Measurements from ENCODE around the gene SLC5A2.

The SLC5A2 gene

DNA sequence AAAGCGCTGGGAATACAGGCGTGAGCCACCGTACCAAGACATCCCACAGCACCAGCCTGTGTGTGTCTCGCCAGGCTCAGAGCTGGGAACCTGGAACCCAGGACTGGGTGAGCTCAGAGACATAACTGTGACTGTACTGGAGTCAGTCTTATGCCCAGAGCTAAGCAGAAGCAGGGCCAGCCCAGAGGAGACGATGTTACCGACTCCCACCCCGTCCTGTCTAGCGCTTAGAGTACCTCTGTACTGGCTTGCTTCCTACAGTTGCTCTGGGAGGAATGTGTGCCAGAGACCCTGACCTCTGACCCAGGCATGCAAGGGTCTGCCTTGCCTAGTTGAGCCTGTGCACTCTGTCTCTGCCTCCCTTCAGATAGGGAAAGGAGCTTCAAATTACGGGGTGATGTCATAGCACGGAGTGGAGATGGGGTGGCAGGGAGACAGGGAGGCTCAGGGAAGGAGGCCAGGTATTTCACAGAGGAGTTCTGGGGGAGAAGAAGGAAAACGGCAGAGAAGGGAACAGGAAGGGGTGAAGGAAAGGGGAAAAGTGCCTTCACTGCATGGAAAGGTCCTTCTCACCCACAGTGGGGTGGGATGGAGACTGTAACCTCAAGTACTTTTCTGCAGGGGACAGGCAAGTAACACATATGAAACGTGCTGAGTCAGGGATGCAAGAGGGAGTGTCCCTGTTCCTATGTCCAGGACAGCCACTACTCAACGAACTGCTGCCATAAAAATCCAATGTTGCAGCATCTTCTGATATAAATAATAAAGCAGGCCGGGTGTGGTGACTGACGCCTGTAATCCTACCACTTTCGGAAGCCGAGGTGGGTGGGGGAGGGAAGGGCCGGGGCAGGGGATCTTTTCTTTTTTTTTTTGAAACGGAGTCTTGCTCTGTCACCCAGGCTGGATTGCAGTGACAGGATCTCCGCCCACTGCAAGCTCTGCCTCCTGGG, 29.4 kb upstream of the SLC5A2 start:
- Histone ChIP-seq H3K4me1 (ENCODE audit: control insufficient read depth, insufficient read depth, low read length) (peaks cover 32% of the 10 kb centered on the region), H3K9ac (ENCODE audit: low read length) (no peak overlapping the region)

DNA sequence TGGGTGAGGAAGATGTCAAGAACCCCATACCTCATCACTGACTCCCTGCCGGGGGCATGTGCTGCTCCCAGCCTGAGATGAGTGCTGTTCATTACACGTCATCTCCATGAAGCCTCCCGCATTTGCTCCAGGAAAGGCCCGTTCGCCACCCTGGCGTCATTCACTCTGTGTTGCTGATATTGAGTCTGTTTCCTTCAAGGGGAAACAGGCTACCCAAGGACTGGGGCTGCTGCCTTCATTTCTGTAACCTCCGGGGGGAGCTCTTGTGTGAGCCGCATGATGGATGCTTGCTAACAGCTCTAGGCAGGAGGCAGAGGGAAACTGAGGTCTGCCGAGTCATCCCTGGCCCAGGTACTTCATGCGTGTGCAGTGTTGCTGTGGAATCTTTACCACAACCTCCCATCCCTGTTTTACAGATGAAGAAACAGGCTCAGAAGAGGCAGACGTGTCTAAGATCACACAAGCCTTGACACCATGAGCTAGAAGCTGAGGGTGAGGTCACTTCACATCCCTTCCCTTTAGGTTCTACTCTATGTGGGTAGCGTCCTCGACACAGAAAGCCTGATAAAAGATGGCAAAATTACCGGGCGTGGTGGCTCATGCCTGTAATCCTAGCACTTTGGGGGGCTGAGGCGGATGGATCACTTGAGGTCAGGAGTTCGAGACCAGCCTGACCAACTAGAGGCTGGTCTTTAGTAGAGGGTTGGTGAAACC, 27.2 kb upstream of the SLC5A2 start:
- H3K4me1 ChIP-seq (ENCODE audit: control insufficient read depth, insufficient read depth, low read length): peaks cover 35% of the 10 kb centered on the region
- H3K9ac ChIP-seq (ENCODE audit: low read length): no peak overlapping the region
- peaks cover 2% of the 10 kb centered on the region for H3K36me3 ChIP-seq (ENCODE audit: control insufficient read depth, insufficient read depth, low read length)
- H3K4me3 ChIP-seq (ENCODE audit: low read length): no peak overlapping the region
- no peak overlapping the region for H3K27ac ChIP-seq (ENCODE audit: low read depth, low read length)
- H3K27me3 ChIP-seq (ENCODE audit: control insufficient read depth, insufficient read depth, low read length): no peaks in the 10 kb centered on the region

More for the DNA sequence above, 29.4 kb upstream of the SLC5A2 start:
- Histone ChIP-seq H3K4me3 (ENCODE audit: low read length) (no peak overlapping the region), H3K27me3 (ENCODE audit: control insufficient read depth, insufficient read depth, low read length) (no peaks in the 10 kb centered on the region), H3K27ac (ENCODE audit: low read depth, low read length) (no peak overlapping the region), H3K36me3 (ENCODE audit: control insufficient read depth, insufficient read depth, low read length) (peaks cover 2% of the 10 kb centered on the region)

DNA sequence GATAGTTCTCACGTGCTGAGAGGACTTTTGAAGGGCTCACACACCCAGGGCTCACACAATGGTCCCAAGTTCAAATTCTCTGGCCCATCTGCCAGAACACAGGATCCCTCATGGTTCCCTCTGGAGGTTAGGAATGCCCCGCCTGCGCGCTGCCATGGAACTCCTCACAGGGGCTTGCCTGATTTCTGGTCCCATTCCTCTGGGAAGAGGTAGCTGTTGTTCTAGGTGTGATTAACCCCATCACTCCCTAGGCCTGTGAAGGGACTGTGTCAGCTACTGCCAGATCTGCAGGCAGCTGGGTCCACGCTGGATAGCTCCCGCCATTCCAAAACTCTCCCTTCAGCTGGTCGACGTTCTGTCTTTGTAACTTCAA, 25.9 kb upstream of the SLC5A2 start:
- H3K27me3 ChIP-seq (ENCODE audit: control insufficient read depth, insufficient read depth, low read length): no peaks in the 10 kb centered on the region
- H3K36me3 ChIP-seq (ENCODE audit: control insufficient read depth, insufficient read depth, low read length): peaks cover 4% of the 10 kb centered on the region
- no peak overlapping the region for H3K9ac ChIP-seq (ENCODE audit: low read length)
- peak overlapping the region; percentile 28 for H3K4me3 ChIP-seq (ENCODE audit: low read length)
- no peak overlapping the region for H3K27ac ChIP-seq (ENCODE audit: low read depth, low read length)
- peaks cover 31% of the 10 kb centered on the region for H3K4me1 ChIP-seq (ENCODE audit: control insufficient read depth, insufficient read depth, low read length)

DNA sequence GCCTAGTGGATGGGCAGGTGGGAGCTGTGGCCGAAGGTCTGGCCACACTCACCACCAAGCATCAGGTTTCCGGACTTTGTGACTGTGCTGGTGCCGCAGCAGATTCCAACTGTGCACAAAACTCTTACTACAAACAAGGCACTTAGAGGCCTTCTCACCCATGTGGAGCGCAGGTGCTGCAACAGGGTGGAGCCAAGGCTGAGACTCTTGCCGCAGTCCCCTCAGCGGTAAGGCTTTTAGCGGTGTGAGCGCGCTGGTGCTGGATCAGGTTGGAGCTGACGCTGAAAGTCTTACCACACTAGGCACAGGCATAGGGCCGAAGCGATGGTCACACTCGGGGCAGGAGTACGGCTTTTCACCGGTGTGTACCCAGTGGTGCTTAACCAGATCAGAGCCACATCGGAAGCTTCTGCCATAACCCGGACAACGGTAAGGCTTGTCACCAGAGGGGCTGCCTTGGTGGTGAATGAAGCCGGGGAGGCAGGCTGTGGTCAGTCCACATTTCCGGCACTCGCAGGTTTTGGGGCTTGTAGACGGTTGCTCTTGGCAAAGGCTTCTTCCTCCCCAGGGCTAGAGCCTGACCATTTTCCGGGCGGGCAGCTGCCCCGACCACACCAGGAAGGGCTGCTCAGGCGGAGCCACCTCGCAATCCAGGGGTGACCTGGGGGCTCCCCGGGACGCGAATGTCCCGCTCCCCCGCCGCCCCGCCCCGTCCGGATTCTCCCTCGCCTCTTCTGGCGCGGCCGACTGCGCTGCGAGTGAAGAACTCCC, 24.7 kb upstream of the SLC5A2 start:
- peaks cover 27% of the 10 kb centered on the region for H3K4me1 ChIP-seq (ENCODE audit: control insufficient read depth, insufficient read depth, low read length)
- no peaks in the 10 kb centered on the region for H3K27me3 ChIP-seq (ENCODE audit: control insufficient read depth, insufficient read depth, low read length)
- H3K9ac ChIP-seq (ENCODE audit: low read length): peak overlapping the region; percentile 77
- H3K27ac ChIP-seq (ENCODE audit: low read depth, low read length): peak overlapping the region; percentile 100
- peak overlapping the region; percentile 82 for H3K4me3 ChIP-seq (ENCODE audit: low read length)
- H3K36me3 ChIP-seq (ENCODE audit: control insufficient read depth, insufficient read depth, low read length): peaks cover 13% of the 10 kb centered on the region

DNA sequence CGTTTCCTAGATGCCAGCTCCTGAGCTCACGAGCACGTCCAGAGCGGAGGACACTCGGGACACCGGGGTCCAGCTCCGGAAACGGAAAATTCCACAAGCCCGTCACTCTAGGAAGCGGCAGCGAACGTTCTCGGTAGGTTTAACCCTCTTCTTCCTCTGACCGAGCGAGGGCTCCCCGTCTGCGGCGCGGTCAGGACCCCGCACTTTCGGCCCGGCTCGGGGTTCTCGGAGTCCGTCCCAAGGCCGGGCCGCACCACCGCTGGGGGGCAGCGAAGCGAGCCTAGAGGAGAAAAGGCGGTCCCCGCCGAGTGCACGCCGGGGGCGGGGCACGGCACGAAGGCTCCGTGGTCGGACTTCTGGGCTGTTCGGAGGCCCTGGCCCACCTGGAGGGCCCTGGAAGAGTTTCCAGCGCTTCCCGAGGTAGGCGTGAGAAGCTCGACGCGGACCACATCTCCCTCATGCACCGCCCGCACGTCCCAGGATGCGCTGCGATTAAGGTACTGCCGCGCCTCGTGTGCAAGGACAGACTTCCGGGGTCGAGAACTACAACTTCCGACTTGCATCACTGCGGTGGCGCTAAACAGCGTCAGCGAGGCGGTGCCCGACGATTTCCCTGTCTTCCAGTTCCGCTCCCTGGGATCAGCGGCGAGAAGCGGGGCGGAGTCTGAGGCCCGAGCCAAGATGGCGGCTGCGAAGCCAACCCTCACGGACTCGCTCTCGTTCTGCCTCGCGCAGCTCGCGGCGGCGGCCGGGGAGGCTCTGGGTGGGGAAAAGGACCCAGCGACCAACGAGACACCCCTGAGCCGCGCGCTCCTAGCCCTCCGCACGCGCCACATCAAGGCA, 23.9 kb upstream of the SLC5A2 start, which contains the start of gene ARMC5:
Gene ARMC5 (plus strand): TSS at position 658 of the 843 bp plus-strand sequence. CDS start 24 bp downstream, at position 682.
- Histone ChIP-seq H3K4me1 (ENCODE audit: control insufficient read depth, insufficient read depth, low read length) (peaks cover 23% of the 10 kb centered on the region), H3K27ac (ENCODE audit: low read depth, low read length) (peak within 1 kb of the TSS; percentile 100), H3K4me3 (ENCODE audit: low read length) (peak within 1 kb of the TSS; percentile 82), H3K9ac (ENCODE audit: low read length) (peak within 1 kb of the TSS; percentile 97), H3K36me3 (ENCODE audit: control insufficient read depth, insufficient read depth, low read length) (peaks cover 13% of the 10 kb centered on the region), H3K27me3 (ENCODE audit: control insufficient read depth, insufficient read depth, low read length) (no peaks in the 10 kb centered on the region)

DNA sequence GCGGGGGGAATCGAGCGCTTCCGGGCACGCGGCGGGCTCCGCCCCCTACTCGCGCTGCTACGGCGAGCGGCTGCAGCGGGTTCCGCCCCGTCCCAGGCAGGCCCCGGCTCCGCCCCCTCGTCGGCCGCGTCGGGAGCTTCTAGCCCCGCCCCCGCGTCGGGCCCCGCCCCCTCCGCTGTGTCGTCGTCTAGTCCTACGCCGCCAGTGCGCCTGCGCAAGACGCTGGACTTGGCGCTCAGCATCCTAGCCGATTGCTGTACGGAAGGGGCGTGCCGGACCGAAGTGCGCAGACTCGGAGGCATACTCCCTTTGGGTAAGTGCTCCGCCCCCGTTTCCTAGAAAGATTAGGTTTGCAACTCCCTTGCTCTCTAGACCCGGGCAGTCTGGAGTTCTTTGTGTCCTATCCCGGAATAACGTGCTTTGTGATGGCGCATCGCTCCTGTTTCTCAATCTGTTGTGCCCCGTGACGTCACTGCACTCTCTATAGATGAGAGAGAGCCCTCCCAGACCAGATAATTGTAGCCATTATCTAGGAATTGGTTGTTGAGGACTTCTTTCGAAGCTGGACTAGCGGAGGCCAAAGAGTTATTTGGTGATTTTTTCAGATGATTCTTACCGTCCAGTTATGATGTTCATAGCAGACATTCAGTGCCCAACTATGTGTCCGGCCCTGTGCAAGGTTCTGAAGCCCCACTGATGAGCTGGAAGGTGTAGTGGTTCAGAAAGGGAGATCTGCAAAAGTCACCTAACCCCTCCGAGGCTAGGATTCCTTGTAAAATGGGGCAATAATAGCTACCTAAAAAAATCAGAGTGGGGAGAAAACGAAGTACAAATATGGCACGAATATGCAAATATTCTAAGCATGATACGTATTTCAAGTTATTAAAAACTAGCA, 23.0 kb upstream of the SLC5A2 start:
- Histone ChIP-seq H3K9ac (ENCODE audit: low read length) (peak overlapping the region; percentile 97), H3K27me3 (ENCODE audit: control insufficient read depth, insufficient read depth, low read length) (no peaks in the 10 kb centered on the region), H3K4me3 (ENCODE audit: low read length) (peak overlapping the region; percentile 82), H3K4me1 (ENCODE audit: control insufficient read depth, insufficient read depth, low read length) (peaks cover 23% of the 10 kb centered on the region), H3K27ac (ENCODE audit: low read depth, low read length) (peak overlapping the region; percentile 100), H3K36me3 (ENCODE audit: control insufficient read depth, insufficient read depth, low read length) (peaks cover 18% of the 10 kb centered on the region)

DNA sequence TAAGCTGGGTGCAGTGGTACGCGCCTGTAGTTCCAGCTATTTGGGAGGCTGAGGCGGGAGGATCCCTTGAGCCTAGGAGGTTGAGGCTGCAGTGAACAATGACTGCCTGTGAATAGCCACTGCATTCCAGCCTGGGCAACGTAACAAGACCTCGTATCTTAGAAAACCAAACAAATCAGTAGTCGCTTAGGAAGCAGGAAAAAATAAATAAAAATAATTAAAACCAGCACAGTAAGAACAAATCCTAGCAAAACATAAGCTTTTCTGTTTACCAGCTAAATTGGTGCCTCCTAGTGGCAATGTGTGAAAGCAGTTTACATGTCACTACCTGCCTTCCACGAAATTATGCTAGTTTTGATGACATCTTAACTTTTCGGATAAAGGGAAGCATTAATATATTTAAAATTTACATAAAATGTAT, 22.3 kb upstream of the SLC5A2 start:
- peak overlapping the region; percentile 69 for H3K27ac ChIP-seq (ENCODE audit: low read depth, low read length)

DNA sequence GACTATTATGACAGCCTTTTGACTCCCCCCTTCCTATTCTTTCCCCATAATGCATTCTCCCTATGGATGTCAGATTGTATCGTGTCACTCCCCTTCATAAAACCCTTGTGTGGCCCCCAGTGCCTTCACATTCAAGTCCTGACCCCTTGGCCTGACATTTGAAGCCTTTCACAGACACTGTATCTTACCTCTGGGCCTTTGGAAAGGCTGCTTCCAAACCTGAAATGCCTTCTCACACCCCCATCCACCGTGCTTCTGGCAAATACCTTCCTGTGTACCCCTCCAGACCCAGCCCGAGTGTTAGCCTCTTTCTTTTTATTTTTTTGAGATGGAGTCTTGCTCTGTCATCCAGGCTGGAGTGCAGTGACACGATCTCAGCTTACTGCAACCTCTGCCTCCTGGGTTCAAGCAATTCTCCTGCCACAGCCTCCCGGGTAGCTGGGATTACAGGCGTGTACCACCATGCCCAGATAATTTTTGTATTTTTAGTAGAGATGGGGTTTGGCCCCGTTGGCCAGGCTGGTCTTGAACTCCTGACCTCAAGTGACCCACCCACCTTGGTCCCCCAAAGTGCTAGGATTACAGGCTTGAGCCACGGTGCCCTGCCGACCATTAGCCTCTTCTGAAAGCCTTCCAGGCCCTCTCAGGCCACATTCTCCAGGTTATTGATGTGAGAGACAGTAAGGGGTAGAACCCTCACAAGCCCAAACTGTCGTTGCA, 21.6 kb upstream of the SLC5A2 start:
- Histone ChIP-seq H3K4me3 (ENCODE audit: low read length) (no peak overlapping the region), H3K9ac (ENCODE audit: low read length) (no peak overlapping the region), H3K27me3 (ENCODE audit: control insufficient read depth, insufficient read depth, low read length) (no peaks in the 10 kb centered on the region), H3K4me1 (ENCODE audit: control insufficient read depth, insufficient read depth, low read length) (peaks cover 22% of the 10 kb centered on the region), H3K27ac (ENCODE audit: low read depth, low read length) (no peak overlapping the region), H3K36me3 (ENCODE audit: control insufficient read depth, insufficient read depth, low read length) (peaks cover 23% of the 10 kb centered on the region)

More for the DNA sequence above, 22.3 kb upstream of the SLC5A2 start:
- no peaks in the 10 kb centered on the region for H3K27me3 ChIP-seq (ENCODE audit: control insufficient read depth, insufficient read depth, low read length)
- H3K4me1 ChIP-seq (ENCODE audit: control insufficient read depth, insufficient read depth, low read length): peaks cover 23% of the 10 kb centered on the region
- peaks cover 19% of the 10 kb centered on the region for H3K36me3 ChIP-seq (ENCODE audit: control insufficient read depth, insufficient read depth, low read length)
- H3K4me3 ChIP-seq (ENCODE audit: low read length): peak overlapping the region; percentile 68
- H3K9ac ChIP-seq (ENCODE audit: low read length): no peak overlapping the region

DNA sequence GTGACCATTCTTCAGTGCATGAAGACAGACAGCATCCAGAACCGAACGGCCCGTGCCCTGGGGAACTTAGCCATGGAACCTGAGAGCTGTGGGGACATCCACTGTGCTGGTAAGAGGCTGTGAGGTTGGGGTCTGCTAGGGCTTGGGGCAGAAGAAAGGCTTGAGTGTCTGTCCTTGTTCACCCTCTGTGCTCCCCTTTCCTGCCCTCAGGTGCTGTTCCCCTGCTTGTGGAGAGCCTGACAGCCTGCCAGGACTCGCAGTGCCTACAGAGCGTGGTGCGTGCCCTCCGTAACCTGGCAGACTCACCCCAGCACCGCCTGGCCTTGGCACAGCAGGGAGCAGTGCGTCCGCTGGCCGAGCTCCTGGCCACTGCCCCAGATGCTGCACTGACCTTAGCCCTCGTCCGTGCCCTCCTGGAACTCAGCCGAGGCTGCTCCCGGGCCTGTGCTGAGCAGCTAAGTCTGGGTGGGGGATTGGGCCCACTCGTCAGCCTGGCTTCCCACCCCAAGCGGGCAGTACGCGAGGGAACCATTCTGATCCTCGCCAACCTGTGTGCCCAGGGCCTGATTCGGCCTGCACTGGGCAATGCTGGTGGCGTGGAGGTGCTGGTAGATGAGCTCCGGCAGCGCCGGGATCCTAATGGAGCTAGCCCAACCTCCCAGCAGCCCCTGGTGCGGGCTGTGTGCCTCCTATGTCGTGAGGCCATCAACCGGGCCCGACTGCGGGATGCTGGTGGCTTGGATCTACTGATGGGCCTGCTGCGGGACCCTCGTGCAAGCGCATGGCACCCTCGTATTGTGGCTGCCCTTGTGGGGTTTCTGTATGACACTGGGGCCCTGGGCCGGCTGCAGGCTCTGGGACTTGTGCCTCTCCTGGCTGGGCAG, 20.8 kb upstream of the SLC5A2 start:
- Histone ChIP-seq H3K4me3 (ENCODE audit: low read length) (no peak overlapping the region), H3K27me3 (ENCODE audit: control insufficient read depth, insufficient read depth, low read length) (no peaks in the 10 kb centered on the region), H3K36me3 (ENCODE audit: control insufficient read depth, insufficient read depth, low read length) (peaks cover 23% of the 10 kb centered on the region), H3K27ac (ENCODE audit: low read depth, low read length) (no peak overlapping the region), H3K4me1 (ENCODE audit: control insufficient read depth, insufficient read depth, low read length) (peaks cover 14% of the 10 kb centered on the region), H3K9ac (ENCODE audit: low read length) (no peak overlapping the region)

DNA sequence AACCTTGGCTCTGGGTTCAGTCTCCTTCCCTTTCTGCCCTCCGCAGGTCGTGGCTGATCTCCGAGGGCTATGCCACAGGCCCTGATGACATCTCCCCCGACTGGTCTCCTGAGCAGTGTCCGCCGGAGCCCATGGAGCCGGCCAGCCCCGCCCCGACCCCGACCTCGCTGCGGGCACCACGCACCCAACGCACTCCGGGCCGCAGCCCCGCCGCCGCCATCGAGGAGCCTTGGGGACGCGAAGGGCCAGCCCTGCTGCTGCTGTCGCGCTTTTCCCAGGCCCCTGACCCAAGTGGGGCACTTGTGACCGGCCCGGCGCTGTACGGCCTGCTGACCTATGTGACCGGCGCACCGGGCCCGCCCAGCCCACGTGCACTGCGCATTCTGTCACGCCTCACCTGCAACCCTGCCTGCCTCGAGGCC, 18.6 kb upstream of the SLC5A2 start:
- no peak overlapping the region for H3K9ac ChIP-seq (ENCODE audit: low read length)
- no peak overlapping the region for H3K27ac ChIP-seq (ENCODE audit: low read depth, low read length)
- H3K36me3 ChIP-seq (ENCODE audit: control insufficient read depth, insufficient read depth, low read length): peaks cover 23% of the 10 kb centered on the region
- H3K4me3 ChIP-seq (ENCODE audit: low read length): no peak overlapping the region
- no peaks in the 10 kb centered on the region for H3K27me3 ChIP-seq (ENCODE audit: control insufficient read depth, insufficient read depth, low read length)
- peaks cover 3% of the 10 kb centered on the region for H3K4me1 ChIP-seq (ENCODE audit: control insufficient read depth, insufficient read depth, low read length)
